SK-N-SH (cell line): ENCODE data around the gene KRTAP9-3. TPM values are rescaled to one million over a fixed set of nuclear protein-coding genes. Genes with fewer than 3 reads are reported as not detected.

Source experiments
- CTCF ChIA-PET: fragments of 300-600, 350-600 bp; formaldehyde crosslinking; extraction: SDS; loops from one replicate; lab custom pipeline; 2021; lab: Yijun Ruan, JAX
- POLR2A ChIA-PET: fragments of 350-600 bp; sonication (Branson Sonifier 250); formaldehyde crosslinking; extraction: SDS; loops from one replicate; lab custom pipeline; 2020; ENCODE audit warnings: antibody characterized with exemption, inconsistent platforms; lab: Yijun Ruan, JAX
- DNase-seq: peaks from one replicate; pipeline ENCODE4 v3.0.0; 2012
- H2AFZ ChIP-seq: fragments of 200-600 bp; sonication (generic); 2 replicates; pipeline ENCODE4 v1.8.1; 2016; ENCODE audit warnings: antibody characterized with exemption, mild to moderate bottlenecking, low read depth
- H3F3A ChIP-seq: fragments of 200-600 bp; sonication (generic); replicated peaks from 2 replicates; pipeline ENCODE3; 2016; ENCODE audit warnings: antibody characterized with exemption, mild to moderate bottlenecking; ENCODE audit not compliant: insufficient read depth
- H3K27ac ChIP-seq, 2 experiments: fragments of 200-500 bp in 1 of 2; fragments of 200-600 bp in 1 of 2; sonication (Bioruptor generic) in 1 of 2; sonication (generic), shearing (Covaris generic) in 1 of 2; 2 replicates each; pipeline versions ENCODE4 v1.5.1 to v1.6.1; 2014 to 2016; ENCODE audit warnings: low read depth in 2 of 2, inconsistent platforms in 1 of 2, low read length in 1 of 2, mild to moderate bottlenecking in 1 of 2, mixed read lengths in 1 of 2
- H3K27me3 ChIP-seq: fragments of 200-600 bp; sonication (generic), shearing (Covaris generic); 2 replicates; pipeline ENCODE4 v1.6.1; 2016; ENCODE audit warnings: mixed run types; ENCODE audit not compliant: insufficient read depth
- H3K36me3 ChIP-seq, 2 experiments: fragments of 200-500 bp in 1 of 2; fragments of 200-600 bp in 1 of 2; sonication (Bioruptor generic) in 1 of 2; sonication (generic) in 1 of 2; replicated peaks in 1 of 2; 2 replicates each; pipeline versions ENCODE3 to v1.5.1; 2014 to 2016; ENCODE audit warnings: low read length in 1 of 2, mild to moderate bottlenecking in 1 of 2; ENCODE audit not compliant: insufficient read depth in 2 of 2, control insufficient read depth in 1 of 2
- H3K4me1 ChIP-seq, 2 experiments: fragments of 200-500 bp in 1 of 2; fragments of 200-600 bp in 1 of 2; sonication (Bioruptor generic) in 1 of 2; sonication (generic), shearing (Covaris generic) in 1 of 2; 2 replicates each; pipeline versions ENCODE4 v1.5.1 to v1.6.1; 2014 to 2016; ENCODE audit warnings: low read depth in 1 of 2, low read length in 1 of 2, mixed run types in 1 of 2; ENCODE audit not compliant: insufficient read depth in 2 of 2, control insufficient read depth in 1 of 2
- H3K4me2 ChIP-seq: fragments of 200-600 bp; sonication (generic), shearing (Covaris generic); 2 replicates; pipeline ENCODE4 v1.6.1; 2017; ENCODE audit warnings: mixed run types
- H3K4me3 ChIP-seq, 2 experiments: fragments of 200-500 bp in 1 of 2; fragments of 200-600 bp in 1 of 2; sonication (Bioruptor generic) in 1 of 2; sonication (generic), shearing (Covaris generic) in 1 of 2; 2 replicates each; pipeline versions ENCODE4 v1.5.1 to v1.8.1; 2014 to 2016; ENCODE audit warnings: low read depth in 2 of 2, inconsistent platforms in 1 of 2, low read length in 1 of 2, mild to moderate bottlenecking in 1 of 2, mixed read lengths in 1 of 2, moderate library complexity in 1 of 2
- H3K79me2 ChIP-seq: fragments of 200-600 bp; sonication (generic); 2 replicates; pipeline ENCODE4 v1.8.1; 2017; ENCODE audit warnings: mild to moderate bottlenecking; ENCODE audit not compliant: insufficient read depth
- H3K9ac ChIP-seq: fragments of 200-600 bp; sonication (generic); 2 replicates; pipeline ENCODE4 v1.6.1; 2017; ENCODE audit warnings: mixed run types
- H3K9me2 ChIP-seq: fragments of 200-600 bp; sonication (generic); 2 replicates; pipeline ENCODE4 v1.6.1; 2017; ENCODE audit warnings: mixed run types
- H3K9me3 ChIP-seq: fragments of 200-600 bp; sonication (generic); 2 replicates; pipeline ENCODE4 v1.6.1; 2017; ENCODE audit warnings: mixed run types, mild to moderate bottlenecking, moderate library complexity
- H4K20me1 ChIP-seq: fragments of 200-600 bp; sonication (generic); 2 replicates; pipeline ENCODE4 v1.6.1; 2017; ENCODE audit warnings: mild to moderate bottlenecking, mixed run types; ENCODE audit not compliant: insufficient read depth
- CHD2 ChIP-seq: fragments of 150-350 bp; IDR thresholded peaks from 2 replicates; pipeline ENCODE4 v1.6.1; 2018; ENCODE audit warnings: low read length; ENCODE audit not compliant: partially characterized antibody
- EZH2phosphoT487 ChIP-seq: fragments of 200-600 bp; sonication (generic); IDR thresholded peaks from 2 replicates; pipeline ENCODE4 v1.6.1; 2017; ENCODE audit warnings: low read depth, mixed run types, mild to moderate bottlenecking, antibody characterized with exemption, moderate library complexity, borderline replicate concordance
- FOXJ3 ChIP-seq: sonication (generic); formaldehyde crosslinking; IDR thresholded peaks from 2 replicates; pipeline ENCODE4 v1.5.1; 2020; ENCODE audit warnings: mild to moderate bottlenecking, missing genetic modification reagents
- IRF3 ChIP-seq: fragments of 150-350 bp; IDR thresholded peaks from 2 replicates; pipeline ENCODE4 v1.6.1; 2016; ENCODE audit warnings: mild to moderate bottlenecking, low read depth, low read length
- MEF2A ChIP-seq: IDR thresholded peaks from 2 replicates; pipeline ENCODE4 v1.4.0; 2012; ENCODE audit warnings: low read depth, borderline replicate concordance
- NFIC ChIP-seq: IDR thresholded peaks from 2 replicates; pipeline ENCODE4 v1.4.0; 2012; ENCODE audit warnings: borderline replicate concordance
- NRF1 ChIP-seq: IDR thresholded peaks from 2 replicates; pipeline ENCODE4 v1.6.1; 2012; ENCODE audit warnings: low read depth, mild to moderate bottlenecking, low read length
- PBX3 ChIP-seq: IDR thresholded peaks from 2 replicates; pipeline ENCODE4; 2012
- REST ChIP-seq: IDR thresholded peaks from 2 replicates; pipeline ENCODE4 v1.6.1; 2012; ENCODE audit warnings: mild to moderate bottlenecking, low read depth, low read length, moderate library complexity
- RXRA ChIP-seq: IDR thresholded peaks from 2 replicates; pipeline ENCODE4 v1.4.0; 2012; ENCODE audit warnings: low read depth, mild to moderate bottlenecking, borderline replicate concordance
- USF1 ChIP-seq: IDR thresholded peaks from 2 replicates; pipeline ENCODE4 v1.4.0; 2012; ENCODE audit warnings: low read depth, borderline replicate concordance
- WGBS: methylation state at CpG from one replicate; pipeline ENCODE4 v1.1.6; 2017; ENCODE audit warnings: low lambda C conversion rate; 5-methylcytosine and 5-hydroxymethylcytosine counted together
- polyA plus RNA-seq, 3 experiments: library from polyadenylated mRNA; depleted of rRNA; stranded (reverse); fragments of >200 nt; gene quantifications; 2 replicates each; pipeline ENCODE4 v1.2.3, GENCODE V29; 2012

KRTAP9-3 gene
- polyA plus RNA-seq, 1 of the 3 experiments (the other 2 are of a cell fraction), result not detected

GRCh38 chr17:41196068-41196467, 36.2 kb upstream of the KRTAP9-3 start:
- Histone ChIP-seq H3K9me3 (no peaks in the 10 kb centered on the region), H3K27me3 (no peaks in the 10 kb centered on the region; the same call in 1 of the 2 replicates), H3K9ac (no peak overlapping the region), H3F3A (no peaks in the 10 kb centered on the region), H3K9me2 (no peaks in the 10 kb centered on the region), H3K27ac (no peak overlapping the region), H3K79me2 (no peaks in the 10 kb centered on the region), H3K4me1 (no peaks in the 10 kb centered on the region), H4K20me1 (no peaks in the 10 kb centered on the region), H3K4me3 (no peak overlapping the region), H3K36me3 (no peaks in the 10 kb centered on the region), H2AFZ (no peak overlapping the region)
- no peak for DNase-seq
- POLR2A ChIA-PET, result no interaction called here
- CTCF ChIA-PET, result no interaction called here
- TF ChIP-seq MEF2A, result no peak
- TF ChIP-seq, all 33 proteins: peak for 0
- no peak overlapping the region for H3K4me2 ChIP-seq
- 8% methylated on average over 1 of the region's 1 CpG for WGBS

- Histone ChIP-seq H3K27ac (no peak overlapping the region), H3K27me3 (no peaks in the 10 kb centered on the region), H4K20me1 (no peaks in the 10 kb centered on the region), H3F3A (no peaks in the 10 kb centered on the region), H3K9me2 (no peaks in the 10 kb centered on the region), H2AFZ (no peak overlapping the region), H3K4me2 (no peak overlapping the region), H3K36me3 (no peaks in the 10 kb centered on the region), H3K79me2 (no peaks in the 10 kb centered on the region), H3K9me3 (no peaks in the 10 kb centered on the region), H3K4me1 (no peaks in the 10 kb centered on the region), H3K9ac (no peak overlapping the region), H3K4me3 (no peak overlapping the region)
- WGBS, result 24% methylated on average over 4 of the region's 5 CpGs
- CTCF ChIA-PET, result no interaction called here
- no peak for DNase-seq
- POLR2A ChIA-PET, result no interaction called here
- TF ChIP-seq REST, result no peak
Observed at GRCh38 chr17:41199421-41200078, 32.7 kb upstream of the KRTAP9-3 start.

GRCh38 chr17:41211845-41212466, 20.3 kb upstream of the KRTAP9-3 start:
- no peak for DNase-seq
- 0% methylated on average over 1 of the region's 1 CpG for WGBS
- Histone ChIP-seq H2AFZ (no peak overlapping the region), H3K27me3 (peaks cover 45% of the 10 kb centered on the region; the same call in 1 of the 2 replicates), H3K4me1 (no peaks in the 10 kb centered on the region), H3K79me2 (no peaks in the 10 kb centered on the region), H3K9me2 (0 out of 2 replicates have a peak, but pooled peaks cover 6% of the 10 kb centered on the region), H3K9ac (no peak overlapping the region), H3K9me3 (no peaks in the 10 kb centered on the region; the same call in 1 of the 2 replicates), H3K36me3 (peaks cover 0 to 7% of the 10 kb centered on the region in 2 experiments), H3F3A (no peaks in the 10 kb centered on the region), H3K4me3 (no peak overlapping the region), H4K20me1 (no peaks in the 10 kb centered on the region), H3K4me2 (no peak overlapping the region), H3K27ac (no peak overlapping the region)
- ChIA-PET CTCF (no interaction called here), POLR2A (no interaction called here)
- TF ChIP-seq NRF1, result no peak
- TF ChIP-seq PBX3, result no peak
- no peak for TF ChIP-seq CHD2
- no peak for TF ChIP-seq RXRA
- TF ChIP-seq EZH2phosphoT487, result no peak
- no peak for TF ChIP-seq NFIC
- no peak for TF ChIP-seq IRF3
- no peak for TF ChIP-seq FOXJ3 (CRISPR knock-in tag)
- TF ChIP-seq USF1, result no peak
